ENCODE data around the gene GUSB.
"Not testable (repeated sequence)": the region's sequence is repeated elsewhere in the genome, so short reads cannot be mapped to it uniquely, and the experiment has no call there.

Gene GUSB

DNA sequence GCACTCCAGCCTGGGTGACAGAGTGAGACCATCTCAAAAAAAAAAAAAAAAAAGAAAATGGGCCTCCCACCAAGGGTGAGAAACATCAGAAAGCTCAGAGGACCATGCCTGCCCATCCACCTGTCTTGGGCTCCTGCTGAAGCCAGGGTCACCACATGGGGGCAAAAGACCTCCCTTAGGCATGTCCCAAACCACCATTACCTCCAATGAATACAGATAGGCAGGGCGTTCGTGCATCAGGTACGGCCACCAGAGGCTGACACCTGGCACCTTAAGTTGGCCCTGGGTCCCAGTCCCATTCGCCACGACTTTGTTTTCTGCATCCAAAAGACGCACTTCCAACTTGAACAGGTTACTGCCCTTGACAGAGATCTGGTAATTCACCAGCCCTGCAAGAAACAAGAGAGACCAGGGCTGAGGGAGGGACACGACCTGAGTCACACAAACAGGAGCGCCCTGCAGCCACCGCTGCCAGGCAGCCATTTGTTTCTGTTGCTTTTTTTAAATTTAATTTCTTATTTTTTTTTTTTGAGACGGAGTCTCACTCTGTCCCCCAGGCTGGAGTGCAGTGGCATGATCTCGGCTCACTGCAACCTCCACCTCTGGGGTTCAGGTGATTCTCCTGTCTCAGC lies 6.1 kb downstream of the GUSB start:
- DNase-seq (ENCODE audit: low spot score): no peak

DNA sequence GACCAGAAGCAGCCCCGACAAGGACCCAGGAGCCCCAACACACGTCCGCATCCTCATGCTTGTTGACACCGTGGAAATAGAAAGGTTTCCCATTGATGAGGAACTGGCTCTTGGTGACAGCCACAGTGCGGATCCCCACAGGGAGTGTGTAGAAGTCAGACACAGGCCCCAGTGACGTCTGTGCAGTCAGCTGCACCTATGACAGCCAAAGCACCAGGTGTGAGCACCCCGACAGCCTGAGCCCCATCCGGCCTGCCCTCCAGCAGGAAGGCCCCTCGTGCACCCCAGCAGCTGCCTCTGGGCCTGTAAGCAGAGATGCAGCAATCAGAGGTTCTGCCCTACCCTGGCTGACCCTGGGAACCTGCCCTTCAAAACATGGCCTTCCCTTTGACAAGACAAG lies 7.1 kb downstream of the GUSB start:
- no peak for DNase-seq (ENCODE audit: low spot score)

DNA sequence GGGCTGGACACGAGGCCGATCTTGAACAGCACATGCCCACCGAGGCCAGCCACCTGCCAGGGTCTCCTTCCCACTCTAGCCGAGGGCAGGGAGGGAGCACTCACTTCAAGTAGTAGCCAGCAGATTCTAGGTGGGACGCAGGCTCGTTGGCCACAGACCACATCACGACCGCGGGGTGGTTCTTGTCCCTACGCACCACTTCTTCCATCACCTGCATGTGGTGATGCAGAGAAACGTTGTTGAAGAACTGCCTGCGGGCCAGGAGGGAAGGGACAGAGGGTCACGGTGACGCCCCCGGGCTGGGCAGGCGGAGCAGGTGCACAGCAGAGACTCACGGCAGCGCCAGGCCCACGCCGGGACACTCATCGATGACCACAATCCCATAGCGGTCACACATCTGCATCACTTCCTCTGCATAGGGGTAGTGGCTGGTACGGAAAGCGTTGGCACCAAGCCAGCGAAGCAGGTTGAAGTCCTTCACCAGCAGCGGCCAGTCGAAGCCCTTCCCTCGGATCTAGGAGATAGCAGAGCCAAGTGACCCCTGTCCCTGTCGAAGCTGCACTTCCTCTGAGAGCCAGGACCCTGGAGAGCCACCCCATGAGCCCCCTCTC lies 7.7 kb downstream of the GUSB start:
- no peak for DNase-seq (ENCODE audit: low spot score)

DNA sequence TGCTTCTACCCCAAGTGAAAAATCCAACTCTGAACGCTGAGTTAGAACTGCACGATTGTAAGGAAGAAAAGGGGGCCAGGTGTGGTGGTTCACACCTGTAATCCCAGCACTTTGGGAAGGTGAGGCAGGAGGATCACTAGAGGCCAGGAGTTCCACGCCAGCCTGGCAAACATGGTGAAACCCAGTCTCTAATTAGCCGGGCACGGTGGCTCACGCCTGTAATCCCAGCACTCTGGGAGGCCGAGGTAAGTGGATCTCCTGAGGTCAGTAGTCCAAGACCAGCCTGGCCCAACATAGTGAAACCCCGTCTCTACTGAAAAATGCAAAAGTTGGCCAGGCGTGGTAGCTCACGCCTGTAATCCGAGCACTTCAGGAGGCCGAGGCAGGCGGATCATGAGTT lies 9.0 kb downstream of the GUSB start:
- no peak for DNase-seq (ENCODE audit: low spot score)

DNA sequence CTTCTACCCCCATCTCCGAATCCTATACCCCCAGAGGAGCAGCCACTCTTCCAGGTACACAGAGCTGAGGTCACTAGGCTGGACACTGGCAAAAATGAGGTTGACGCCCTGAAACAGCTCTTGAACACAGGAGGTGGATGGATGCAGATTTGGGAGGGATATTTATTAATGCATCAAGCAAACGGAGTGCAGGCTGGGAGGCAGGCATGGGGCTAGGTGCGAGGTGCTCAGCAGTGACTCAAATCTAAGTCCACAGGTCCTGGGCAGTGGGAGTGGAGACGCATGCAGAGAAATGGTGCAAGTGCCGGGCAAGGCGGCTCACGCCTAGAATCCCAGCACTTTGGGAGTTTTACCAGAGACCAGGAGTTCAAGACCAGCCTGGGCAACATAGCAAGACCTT lies 11.0 kb downstream of the GUSB start:
- DNase-seq (ENCODE audit: low spot score): no peak

DNA sequence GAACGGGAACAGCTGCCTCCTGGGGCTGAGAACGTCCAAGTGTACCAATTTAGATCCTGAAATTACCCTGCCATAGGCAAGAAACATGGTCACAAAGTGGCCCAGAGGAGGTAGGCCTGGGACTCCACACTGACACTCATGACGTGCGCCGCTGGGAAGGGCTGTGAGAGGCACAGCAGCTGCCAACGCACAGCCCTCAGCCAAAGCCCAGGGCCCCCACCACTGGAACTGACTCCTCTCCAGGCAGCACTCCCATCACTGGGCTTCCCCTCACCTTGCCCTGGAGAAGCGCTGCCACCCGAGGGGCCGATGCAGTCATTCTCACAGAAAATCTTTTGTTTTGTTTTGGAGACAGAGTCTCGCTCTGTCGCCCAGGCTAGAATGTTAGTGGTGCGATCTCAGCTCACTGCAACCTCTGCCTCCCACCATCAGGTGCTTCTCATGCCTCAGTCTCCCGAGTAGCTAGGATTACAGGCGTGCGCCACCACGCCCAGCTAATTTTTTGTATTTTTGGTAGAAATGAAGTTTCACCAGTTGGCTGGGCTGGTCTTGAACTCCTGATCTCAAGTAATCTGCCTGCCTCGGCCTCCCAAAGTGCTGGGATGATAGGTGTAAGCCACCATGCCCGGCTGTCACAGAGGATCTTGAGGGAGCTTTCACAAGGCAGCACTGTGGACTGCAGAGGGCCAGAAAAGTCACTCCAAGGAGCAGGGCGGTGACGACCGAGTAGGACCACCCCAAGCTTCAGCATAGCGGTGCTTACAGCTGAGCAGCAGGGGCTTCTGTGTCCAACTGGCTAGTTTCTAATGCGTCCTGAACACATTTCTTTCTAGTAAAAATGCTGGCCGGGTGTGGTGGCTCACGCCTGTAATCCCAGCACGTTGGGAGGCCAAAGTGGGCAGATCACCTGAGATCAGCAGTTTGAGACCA lies 13.5 kb downstream of the GUSB start:
- DNase-seq (ENCODE audit: low spot score): no peak

DNA sequence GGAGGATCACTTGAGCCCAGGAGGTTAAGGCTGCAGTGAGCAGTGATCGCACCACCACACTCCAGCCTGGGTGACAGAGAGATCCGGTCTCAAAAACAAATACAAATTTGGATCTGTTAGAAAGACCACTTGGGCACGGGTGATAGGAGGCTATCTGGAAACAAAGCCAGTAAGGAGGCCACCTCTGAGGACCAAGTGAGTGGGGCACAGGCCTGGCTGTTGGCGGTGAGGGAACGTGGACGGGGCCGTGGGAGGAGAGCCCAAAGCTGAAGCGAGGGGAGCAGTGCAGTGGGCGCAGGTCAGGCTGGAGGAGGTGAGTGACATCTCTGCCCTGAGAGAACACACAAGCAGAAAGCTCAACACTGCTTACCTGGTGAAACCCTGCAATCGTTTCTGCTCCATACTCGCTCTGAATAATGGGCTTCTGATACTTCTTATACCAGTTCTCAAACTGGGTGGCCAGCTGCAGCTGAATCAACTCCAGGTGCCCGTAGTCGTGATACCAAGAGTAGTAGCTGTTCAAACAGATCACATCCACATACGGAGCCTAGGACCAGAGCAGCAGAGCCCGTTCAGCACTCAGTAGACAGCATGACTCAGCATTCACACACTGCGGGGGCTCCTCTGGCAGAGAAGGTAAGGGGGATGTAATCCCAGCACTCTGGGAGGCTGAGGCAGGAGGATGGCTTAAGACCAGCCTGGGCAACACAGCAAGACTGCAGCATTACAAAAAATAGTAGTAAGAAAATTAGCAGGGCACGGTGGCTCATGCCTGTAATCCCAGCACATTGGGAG lies 14.5 kb downstream of the GUSB start:
- DNase-seq (ENCODE audit: low spot score): no peak

DNA sequence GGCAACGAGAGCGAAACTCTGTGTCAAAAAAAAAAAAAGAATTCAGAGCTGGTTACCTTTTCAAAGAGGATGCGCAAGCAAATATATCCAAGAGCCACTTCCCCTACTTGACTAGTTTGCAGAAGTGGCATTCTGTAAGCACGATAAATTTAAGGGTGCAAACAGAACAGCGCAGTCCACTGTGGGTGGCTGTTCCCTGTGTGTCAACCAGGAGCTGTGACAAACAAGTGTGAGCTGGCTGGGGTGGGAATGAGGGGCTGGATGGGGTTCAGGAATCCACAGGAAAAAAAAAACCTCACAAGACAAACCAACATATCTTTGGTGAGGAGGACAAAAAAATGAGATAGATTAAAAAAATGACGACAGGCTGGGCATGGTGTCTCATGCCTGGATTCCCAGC lies 15.9 kb downstream of the GUSB start:
- DNase-seq (ENCODE audit: low spot score): no peak

DNA sequence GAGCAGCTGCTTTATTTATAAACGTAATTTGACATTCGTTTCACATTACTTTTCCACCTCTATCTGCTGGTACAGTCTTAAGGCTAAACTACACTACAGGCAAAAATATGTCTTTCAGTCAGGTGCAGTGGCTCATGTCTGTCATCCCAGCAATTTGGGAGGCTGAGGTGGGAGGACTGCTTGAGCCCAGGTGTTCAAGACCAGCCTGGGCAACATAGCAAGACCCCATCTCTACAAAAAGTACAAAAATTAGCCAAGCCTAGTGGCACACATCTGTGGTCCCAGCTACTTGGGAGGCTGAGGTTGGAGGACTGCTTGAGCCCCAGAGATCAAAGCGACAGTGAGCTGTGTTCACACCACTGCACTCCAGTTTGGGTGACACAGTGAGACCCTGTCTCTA lies 17.3 kb downstream of the GUSB start:
- DNase-seq (ENCODE audit: low spot score): not testable (repeated sequence)

DNA sequence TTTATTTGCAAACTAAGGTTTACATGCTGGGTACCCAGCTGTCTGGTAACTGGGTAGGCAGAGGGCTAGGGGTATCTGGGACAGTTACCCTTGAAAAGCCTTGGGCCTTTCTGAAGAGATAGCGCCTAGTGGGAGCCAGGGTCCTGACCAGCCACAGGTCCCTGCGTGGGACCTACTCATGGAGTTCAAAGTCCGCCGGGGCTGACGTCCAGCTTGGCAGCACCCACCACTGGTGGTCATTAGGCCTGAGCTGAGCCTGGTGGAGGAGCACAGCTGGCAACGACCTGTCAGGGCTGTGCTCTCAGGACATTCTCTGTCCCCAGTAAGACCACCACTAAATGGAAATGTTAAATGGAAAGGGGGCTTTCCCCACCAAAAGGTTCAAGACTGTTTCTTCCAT lies 20.0 kb downstream of the GUSB start:
- DNase-seq (ENCODE audit: low spot score): no peak

DNA sequence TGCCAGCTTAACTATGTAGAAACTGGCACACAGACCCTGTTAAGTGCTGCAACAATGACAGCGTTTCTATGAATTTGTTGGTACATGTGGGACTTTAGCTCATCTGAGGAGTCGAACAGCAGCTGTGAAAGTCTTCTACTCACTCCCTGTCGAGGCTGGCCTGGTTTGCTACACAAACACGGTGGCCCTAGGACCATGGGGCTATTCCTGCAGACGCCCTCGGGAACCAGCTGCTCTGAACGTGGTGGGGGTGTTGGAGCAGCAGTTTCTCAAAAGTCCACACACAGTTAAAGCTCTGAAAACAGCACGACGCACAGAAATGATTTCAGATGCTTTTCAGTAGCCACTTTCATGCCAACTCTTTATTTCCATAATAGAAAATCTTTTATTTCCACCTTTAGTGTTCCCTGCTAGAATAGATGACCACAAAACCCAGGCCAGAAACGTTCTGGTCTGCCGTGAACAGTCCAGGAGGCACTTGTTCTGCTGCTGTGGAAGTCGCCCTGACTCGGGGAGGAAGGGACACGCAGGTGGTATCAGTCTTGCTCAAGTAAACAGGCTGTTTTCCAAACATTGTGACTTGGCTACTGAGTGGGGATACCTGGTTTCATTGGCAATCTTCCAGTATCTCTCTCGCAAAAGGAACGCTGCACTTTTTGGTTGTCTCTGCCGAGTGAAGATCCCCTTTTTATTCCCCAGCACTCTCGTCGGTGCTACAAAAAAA lies 21.5 kb downstream of the GUSB start:
- DNase-seq (ENCODE audit: low spot score): no peak

DNA sequence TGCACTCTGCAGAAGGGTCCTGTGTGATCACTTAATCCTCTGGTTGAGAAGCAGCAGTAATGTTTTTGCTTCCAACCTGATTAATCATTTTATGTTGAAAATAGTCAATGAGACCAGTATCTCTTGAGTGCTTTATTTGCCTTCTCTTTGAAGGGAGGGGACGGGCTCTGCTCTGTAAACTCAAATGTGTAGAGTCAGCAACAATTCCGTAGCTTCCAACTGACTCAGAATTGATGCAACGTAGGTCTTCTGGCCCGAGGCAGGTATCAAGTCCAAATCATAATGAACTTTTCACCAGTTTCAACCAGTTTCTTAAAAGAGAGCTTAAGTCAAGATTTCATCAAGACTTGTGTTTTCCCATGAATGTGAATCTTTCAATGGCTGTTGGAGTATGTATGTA lies 26.3 kb downstream of the GUSB start:
- no peak for DNase-seq (ENCODE audit: low spot score)

DNA sequence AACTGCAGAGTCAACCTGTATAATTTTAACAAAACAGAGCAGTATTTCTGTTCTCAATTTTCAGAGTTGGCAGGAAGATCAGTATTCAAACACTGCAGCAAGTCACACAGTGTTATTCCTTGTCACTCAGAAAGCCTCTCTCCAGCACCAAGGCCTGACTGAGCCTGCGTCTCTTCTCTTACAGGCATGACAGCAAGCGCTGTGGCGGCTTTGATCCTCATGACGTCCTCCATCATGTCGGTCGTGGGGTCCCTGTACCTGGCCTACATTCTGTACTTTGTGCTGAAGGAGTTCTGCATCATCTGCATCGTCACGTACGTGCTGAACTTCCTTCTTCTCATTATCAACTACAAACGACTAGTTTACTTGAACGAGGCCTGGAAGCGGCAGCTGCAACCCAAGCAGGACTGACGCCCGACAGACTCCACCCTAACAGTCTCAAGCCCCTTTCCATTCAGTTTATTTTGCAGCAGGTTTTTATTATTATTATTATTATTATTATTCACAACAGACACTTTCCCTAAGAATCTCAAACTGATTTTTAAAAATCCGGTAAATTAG lies 28.0 kb downstream of the GUSB start:
- no peak for DNase-seq (ENCODE audit: low spot score)

DNA sequence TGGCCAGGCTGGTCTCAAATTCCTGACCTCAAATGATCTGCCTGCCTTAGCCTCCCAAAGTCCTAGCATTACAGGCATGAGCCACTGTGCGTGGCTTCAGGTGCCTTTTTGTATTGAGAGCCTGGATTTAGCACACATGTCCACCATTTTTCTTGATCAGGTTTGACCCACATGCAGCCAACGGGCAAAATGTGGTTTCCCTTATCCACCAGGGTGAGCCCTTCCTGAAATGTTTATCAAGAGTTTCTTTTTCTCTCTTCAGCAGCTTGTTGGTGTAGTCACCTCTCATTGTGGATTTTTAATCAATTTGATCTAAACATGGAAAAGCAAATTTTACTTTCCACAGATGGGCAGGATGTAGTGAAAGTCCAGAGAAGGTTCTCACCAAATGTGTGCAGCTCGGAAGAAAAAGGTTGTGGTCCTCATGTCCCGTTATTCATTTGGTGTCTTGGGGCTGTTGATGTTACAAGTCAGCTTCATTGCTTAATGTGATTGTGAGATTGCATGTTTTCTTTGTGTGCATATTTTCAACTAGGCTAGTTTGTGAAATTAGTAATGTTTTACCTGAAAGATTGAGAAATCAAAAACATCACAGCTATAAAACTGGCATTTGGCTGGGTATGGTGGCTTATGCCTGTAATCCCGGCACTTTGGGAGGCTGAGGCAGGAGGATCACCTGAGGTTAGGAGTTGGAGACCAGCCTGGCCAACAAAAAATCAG lies 28.9 kb downstream of the GUSB start:
- no peak for DNase-seq (ENCODE audit: low spot score)

DNA sequence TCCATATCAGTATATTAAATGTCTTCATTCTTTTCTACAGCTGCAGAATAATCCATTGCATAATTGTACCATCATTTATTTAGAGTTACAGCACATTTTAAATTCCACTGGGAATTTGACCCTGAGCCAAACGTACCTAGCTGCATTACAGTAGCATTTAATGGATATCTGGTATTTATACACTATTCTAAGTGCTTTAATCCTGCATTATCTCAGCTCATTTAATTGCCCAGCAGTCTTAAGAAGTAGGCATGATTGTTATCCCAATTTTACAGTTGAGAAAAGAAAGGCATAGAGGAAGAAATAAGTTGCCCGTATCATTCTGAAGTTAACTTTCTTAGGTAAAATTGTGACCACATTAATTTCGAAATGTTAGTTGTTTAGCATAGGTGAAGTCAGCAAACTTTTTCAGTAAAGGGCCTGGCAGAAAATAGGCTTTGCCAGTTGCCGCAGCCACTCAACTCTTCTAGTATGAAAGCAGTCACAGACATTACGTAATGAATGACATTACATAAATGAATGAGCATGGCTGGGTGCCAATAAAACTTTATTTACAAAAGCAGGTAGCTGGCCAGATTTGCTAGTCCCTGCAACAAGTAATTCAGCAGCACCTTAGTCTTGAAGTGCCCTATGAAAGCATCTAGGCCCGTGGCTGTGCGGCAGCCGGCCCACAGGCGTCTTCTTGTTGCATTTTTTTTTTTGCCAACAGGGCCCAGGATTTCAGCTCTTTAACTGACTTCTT lies 30.0 kb downstream of the GUSB start:
- DNase-seq (ENCODE audit: low spot score): no peak

DNA sequence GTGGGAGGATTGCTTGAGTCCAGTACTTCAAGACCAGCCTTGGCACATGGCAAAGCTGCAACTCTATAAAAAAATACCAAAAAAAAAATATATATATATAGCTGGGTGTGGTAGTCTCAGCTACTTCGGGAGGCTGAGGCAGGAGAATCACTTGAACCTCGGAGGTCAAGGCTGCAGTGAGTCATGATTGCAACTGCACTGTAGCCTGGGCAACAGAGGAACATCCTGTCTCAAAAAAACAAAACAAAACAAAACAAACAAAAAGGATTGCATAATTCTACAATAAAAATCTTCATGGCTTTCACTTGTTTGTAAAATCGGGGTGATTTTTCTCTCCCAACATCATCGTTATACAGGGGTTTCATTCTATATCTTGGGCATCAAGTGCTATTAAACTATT lies 35.1 kb downstream of the GUSB start:
- DNase-seq (ENCODE audit: low spot score): no peak

DNA sequence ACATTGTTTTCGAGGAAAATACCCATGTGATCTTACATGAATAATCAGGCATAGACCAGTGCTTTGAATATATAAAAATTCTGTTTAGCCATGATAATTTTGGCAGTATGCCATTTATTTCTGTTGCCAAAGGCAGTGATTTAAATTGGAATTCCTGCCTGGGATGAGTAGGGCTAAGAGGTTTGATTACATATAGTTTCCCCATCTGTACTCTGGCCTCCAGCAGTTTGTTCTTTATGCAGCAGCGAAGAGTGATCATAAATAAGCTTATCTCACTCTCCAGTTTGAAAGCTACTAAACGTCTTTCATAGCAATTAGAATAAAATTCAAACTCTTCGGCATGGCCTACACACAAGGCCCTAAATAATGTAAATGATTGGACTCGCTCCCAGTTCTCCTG lies 36.2 kb downstream of the GUSB start:
- not testable (repeated sequence) for DNase-seq (ENCODE audit: low spot score)

DNA sequence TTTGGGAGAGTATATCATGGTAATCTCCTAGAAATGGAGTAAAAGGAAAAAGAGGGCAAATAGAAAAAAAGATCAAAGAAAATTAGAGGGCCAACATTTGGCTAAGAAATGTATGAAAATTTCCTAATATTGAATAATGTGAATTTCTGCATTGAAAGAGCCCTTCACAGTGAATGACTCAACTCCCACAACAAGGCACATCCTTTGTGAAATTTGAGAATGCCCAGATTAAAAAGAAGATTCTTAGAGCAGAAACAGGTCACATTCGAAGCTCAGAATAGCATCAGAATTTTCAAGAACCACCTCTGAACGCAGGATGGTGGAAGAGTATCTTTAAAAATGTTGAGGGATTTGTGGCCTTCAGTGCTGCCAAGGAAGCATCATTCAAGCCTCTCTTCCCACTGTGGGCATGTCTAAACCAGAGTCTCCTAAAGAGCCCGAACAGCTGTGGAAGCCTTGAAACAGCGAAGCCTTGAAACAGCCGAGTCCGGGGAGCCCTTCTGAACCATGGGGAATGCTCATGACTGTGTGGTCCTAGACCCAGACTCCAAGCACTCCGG lies 43.6 kb downstream of the GUSB start:
- DNase-seq (ENCODE audit: low spot score): no peak

DNA sequence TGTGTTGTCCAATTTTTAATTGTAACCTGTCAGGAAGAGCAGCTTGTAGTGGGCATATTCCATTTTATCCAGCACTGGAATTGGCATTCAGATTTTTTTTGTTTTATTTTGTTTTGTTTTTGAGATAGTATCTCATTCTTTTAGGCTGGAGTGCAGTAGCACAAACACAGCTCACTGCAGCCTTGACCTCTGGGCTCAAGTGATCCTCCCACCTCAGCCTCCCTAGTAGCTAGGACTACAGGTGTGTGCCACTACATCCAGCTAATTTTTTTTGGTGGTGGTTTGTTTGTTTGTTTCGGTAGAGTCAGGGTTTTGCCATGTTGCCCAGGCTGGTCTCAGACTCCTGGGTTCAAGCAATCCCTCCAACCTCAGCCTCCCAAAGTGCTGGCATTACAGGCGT lies 44.7 kb downstream of the GUSB start:
- no peak for DNase-seq (ENCODE audit: low spot score)

DNA sequence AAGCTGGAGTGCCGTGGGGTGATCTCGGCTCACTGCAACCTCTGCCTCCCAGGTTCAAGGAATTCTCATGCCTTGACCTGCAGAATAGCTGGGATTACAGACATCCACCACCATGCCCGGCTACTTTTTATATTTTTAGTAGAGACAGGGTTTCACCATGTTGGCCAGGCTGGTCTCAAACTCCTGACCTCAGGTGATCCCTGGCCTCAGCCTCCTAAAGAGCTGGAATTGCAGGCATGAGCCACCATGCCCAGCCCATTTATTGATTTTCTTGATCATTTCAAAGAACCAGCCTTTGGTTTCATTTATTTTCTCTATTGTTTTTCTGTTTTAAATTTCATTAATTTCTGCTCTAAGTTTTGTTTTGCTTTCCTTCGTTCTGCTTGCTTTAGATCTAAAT lies 50.3 kb downstream of the GUSB start:
- DNase-seq (ENCODE audit: low spot score): no peak

All from CD4-positive, alpha-beta T cell treated with Interleukin-15 for 4 hours (primary cell).